Skin of body (tissue), 2 donors: ENCODE data around the gene ZXDB. TPM values are rescaled to one million over a fixed set of nuclear protein-coding genes. Genes with fewer than 3 reads are reported as not detected.
"Not testable (repeated sequence)": the region's sequence is repeated elsewhere in the genome, so short reads cannot be mapped to it uniquely, and the experiment has no call there.

Experiments
- DNase-seq: peaks from one replicate; lab custom pipeline; 2025; lab: John Stamatoyannopoulos, UW
- total RNA-seq: library from RNA; depleted of rRNA; stranded (reverse); fragments of >200 nt; gene quantifications from one replicate; pipeline ENCODE4 v1.2.3, GENCODE V29; 2014

Gene ZXDB
- total RNA-seq, result 8.6 TPM

DNA sequence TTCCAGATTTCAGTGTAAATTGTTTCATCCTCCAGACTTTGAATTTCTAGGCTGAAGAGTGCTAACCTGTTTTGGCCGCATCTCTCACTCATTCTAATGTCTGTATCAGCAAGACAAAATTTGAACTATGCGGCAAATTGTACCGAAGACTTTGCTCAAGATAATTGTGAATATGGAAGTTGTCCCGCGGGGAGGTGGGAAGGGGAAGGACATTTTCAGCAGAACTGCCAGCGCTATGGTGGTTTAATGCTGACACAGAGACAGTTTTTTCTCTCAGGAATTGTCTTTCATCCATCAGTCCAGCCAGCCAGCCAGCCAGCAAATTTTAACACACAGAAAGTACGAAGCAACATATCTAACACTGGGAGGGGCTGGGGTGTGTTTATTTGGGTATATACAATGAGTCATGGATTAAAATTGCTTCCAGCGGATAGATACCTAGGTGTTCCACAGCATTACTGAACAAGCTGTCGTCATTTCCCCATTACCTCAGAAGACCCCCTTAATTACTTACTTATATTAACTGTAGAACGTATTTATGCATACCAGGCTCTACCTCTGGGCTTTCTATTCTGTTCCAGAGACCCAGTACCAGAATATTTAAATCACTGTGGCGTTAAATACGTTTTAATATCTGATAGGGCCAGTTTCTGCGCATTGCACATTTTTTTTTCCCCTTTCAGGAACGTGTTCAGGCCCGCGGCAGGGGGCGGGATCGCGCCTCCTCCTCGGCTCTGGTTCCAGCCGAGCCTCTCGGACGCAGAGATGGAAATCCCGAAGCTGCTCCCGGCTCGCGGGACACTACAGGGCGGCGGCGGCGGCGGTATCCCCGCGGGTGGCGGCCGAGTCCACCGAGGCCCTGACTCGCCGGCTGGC, at the start of gene ZXDB:
Gene ZXDB (plus strand): TSS at position 728 of the 876 bp plus-strand sequence. CDS start 38 bp downstream, at position 766.
- DNase-seq, result peak; percentile 4

DNA sequence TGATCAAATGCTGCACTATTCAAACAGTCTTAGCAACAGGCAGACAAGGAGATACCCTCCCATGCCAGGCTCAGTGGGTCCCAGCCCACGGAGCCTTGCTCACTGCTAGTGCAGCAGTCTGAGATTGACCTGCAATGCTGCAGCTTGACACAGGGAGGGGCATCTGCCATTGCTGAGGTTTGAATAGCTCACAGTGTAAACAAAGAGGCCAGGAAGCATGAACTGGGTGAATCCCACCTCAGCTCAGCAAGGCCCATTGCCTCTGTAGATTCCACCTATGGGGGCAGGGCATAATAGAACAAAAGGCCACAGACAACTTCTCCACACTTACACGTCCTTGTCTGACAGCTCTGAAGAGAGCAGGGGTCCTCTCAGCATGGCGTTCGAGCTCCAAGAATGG, 26.6 kb upstream of the ZXDB start:
- no peak for DNase-seq

DNA sequence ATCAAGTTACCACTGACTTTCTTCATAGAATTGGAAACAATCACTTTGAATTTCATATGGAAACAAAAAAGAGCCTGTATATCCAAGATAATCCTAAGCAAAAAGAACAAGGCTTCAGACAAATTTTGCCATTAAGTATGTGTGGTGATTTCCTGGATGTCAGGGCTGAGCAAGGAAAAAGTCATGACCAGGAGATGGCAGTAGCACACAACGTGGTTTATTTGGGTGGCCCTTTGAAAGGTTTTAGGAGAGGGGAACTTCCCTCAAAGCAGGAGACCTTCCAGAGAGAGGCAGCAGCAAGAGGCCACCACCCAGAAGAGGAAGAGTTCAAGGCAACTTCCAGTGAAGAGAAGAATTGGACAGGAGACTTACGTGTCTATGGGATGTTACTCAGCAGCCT, 18.1 kb upstream of the ZXDB start:
- DNase-seq, result no peak

DNA sequence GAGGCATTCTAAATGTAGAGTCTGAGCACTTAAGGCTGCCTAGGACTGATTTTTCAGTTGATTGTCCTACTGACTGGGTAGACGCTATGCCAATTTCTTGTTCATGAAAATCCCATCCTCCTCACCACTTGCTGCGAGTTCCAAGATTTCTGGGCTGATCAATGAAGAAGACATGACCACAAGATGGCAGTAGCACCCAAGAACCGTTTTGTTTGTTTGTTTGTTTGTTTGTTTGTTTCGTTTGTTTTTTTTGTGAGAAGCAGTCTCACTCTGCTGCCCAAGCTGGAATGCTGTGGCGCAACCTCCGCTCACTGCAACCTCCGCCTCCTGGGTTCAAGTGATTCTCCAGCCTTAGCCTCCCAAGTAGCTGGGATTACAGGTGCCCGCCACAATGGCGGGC, 8.9 kb upstream of the ZXDB start:
- not testable (repeated sequence) for DNase-seq

GRCh38 chrX:57583477-57583876, 8.3 kb upstream of the ZXDB start:
- DNase-seq, result no peak

- no peak for DNase-seq
Measured at GRCh38 chrX:57586360-57586759, 5.5 kb upstream of the ZXDB start.

DNA sequence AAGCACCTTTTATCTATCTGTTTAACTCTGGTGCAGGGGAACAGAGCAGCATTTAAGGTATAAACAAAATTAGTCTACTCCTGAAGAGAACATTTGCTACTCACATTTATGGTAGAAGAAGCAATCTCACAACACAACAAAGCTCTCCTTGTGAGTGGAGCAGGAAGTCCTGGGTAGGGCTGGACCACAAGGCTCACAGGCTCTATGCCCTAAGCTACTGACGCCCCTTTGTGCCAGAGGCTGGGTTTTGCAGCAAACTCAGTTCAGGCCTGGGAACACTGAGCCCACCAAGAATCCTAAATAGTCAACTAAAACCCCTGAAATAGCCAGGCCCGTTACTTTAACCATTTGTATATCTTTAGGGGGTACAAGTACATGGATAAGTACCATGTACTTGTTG, 4.7 kb upstream of the ZXDB start:
- no peak for DNase-seq

DNA sequence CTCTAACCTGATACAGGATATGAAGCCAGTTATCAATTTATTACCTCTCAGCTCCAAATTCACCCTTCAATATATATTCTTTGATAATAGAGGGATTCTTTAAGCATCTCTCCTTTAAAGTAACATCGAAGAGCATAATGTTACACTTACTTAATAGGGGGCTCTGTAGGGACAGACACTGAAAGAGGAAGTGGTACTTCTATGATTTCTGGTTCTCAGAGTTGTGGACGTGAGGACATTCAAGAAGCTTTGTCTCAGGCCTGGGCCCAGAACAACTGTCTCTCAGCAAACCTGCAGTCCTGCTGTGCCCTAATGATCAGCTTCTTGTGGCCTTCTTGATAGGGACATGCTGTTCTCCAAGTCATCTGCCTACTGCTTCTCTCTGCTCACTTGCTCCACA, 4.2 kb upstream of the ZXDB start:
- DNase-seq, result no peak

GRCh38 chrX:57592160-57592893, 516 bp downstream of the ZXDB start:
- DNase-seq, result not testable (repeated sequence)

DNA sequence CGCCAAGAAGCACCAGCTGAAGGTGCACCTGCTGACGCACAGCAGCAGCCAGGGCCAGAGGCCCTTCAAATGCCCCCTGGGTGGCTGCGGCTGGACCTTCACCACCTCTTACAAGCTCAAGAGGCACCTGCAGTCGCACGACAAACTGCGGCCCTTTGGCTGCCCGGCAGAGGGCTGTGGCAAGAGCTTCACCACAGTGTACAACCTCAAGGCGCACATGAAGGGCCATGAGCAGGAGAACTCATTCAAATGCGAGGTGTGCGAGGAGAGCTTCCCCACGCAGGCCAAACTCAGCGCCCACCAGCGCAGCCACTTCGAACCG, 1.0 kb downstream of the ZXDB start:
- not testable (repeated sequence) for DNase-seq

- DNase-seq, result no peak
Measured at GRCh38 chrX:57595381-57595811, 3.6 kb downstream of the ZXDB start.

DNA sequence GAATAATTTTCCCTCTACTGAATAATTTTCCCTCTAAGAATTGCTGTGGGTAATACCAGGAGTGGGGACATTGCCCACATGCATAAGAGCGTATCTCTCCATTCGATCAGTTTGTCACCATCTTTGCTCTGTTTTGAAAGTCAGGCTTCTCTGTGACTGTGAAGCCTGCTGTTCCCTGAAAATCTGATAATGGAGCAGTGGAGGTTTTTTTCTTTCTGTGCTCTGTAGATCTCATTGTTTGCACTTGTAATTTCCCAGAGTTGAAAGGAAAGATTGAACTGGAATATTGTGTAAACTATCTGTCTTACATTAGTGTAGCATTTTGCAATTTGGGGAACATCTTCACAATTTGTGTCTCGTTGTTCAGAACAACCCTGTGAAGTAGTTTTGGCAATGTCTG, 4.3 kb downstream of the ZXDB start:
- no peak for DNase-seq

- DNase-seq, result no peak
Measured at GRCh38 chrX:57596516-57596915, 4.7 kb downstream of the ZXDB start.

GRCh38 chrX:57607295-57608187, 15.7 kb downstream of the ZXDB start:
- DNase-seq, result no peak

DNA sequence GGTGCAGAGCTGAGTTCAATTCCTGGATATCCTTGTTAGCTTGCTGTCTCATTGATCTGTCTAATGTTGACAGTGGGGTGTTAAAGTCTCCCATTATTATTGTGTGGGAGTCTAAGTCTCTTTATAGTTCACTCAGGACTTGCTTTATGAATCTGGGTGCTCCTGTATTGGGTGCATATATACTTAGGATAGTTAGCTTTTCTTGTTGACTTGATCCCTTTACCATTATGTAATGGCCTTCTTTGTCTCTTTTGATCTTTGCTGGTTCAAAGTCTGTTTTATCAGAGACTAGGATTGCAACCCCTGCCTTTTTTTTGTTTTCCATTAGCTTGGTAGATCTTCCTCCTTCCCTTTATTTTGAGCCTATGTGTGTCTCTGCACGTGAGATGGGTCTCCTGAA, 21.5 kb downstream of the ZXDB start:
- DNase-seq, result not testable (repeated sequence)

- not testable (repeated sequence) for DNase-seq
Measured at GRCh38 chrX:57629438-57629837, 37.6 kb downstream of the ZXDB start.

DNA sequence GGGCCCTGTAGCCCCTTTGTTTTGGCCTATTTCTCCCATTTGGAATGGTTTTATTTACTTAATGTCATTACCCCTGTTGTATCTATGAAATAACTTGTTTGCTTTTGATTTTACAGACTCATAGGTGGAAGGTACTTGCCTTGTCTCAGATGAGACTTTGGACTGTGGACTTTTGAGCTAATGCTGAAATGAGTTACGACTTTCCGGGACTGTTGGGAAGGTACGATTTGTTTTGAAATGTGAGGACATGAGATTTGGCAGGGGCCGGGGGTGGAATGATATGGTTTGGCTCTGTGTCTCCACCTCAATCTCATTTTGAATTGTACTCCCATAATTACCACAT, 48.8 kb downstream of the ZXDB start:
- DNase-seq, result no peak

DNA sequence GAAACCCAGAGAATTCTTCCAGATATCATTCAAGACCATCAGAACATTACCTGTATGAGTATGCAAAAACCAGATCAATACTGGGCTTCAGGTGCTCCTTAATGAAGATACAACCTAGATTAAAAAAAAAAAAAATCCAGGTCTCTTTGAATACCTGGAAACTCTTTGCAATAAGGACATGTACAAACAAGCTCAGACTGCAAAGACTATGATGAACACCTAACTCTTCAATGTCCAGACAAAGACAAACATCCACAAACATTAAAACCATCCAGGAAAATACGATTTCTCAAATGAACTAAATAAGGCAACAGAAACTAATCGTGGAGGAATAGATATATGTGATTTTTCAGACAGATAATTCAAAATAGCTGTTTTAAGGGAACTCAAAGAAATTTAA, 49.5 kb downstream of the ZXDB start:
- DNase-seq, result no peak

- DNase-seq, result no peak
Measured at GRCh38 chrX:57643698-57644097, 51.9 kb downstream of the ZXDB start.

GRCh38 chrX:57647020-57647419, 55.2 kb downstream of the ZXDB start:
- DNase-seq, result no peak
